NT2/D1 (cell line): ENCODE data around the gene AIG1.

ENCODE experiments used
- YY1 ChIP-seq: IDR thresholded peaks from 2 replicates; pipeline ENCODE4 v1.6.1; 2011; ENCODE audit not compliant: insufficient read length, insufficient read depth
- ZNF274 ChIP-seq: IDR thresholded peaks from 2 replicates; pipeline ENCODE4 v1.6.1; 2011; ENCODE audit warnings: mild to moderate bottlenecking, low read depth, low read length

DNA sequence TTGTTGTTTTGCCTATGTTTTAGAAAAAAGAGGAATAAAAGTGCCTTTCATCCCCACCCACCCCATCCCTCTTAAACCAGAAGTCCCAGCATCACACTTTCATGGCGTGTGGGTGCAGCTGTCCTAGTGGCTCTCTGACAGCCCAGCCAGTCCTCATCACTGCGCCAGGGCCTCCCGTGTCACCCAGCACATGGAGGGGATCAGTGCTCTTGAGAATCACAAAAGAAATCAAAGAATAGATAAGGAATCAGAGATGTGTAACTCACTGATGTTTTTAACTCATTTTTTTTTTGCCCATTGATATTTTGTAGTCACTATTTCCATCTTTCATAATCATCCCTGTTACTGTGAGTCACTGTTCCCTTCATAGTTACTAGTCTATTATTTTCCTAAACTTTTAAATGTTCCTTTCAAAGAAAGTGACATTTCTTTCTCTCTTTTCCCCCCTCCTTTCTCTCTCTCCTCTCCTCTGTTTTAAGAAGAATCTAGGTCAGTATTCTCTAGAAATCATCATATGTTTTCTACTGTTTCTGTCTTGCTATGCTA is 78.6 kb downstream of the AIG1 start:
- TF ChIP-seq ZNF274 (no peak), YY1 (no peak)
